Neural cell (in vitro differentiated cells): ENCODE measurements around the gene MAP1LC3A. TPM values are rescaled to one million over a fixed set of nuclear protein-coding genes. Genes with fewer than 3 reads are reported as not detected.

Source experiments
- H2AFZ ChIP-seq: fragments of 200-600, 300-800 bp; sonication (generic), shearing (Covaris generic); 2 replicates; pipeline ENCODE4 v1.6.0; 2014; ENCODE audit warnings: low read depth, mild to moderate bottlenecking, antibody characterized with exemption, low read length, moderate library complexity
- H3F3A ChIP-seq: fragments of 200-600 bp; shearing (Covaris generic); 2 replicates; pipeline ENCODE4 v1.6.1; 2016; ENCODE audit warnings: mild to moderate bottlenecking, moderate library complexity, mixed read lengths, antibody characterized with exemption, low read length; ENCODE audit not compliant: insufficient read depth, poor library complexity, severe bottlenecking
- H3K27ac ChIP-seq: fragments of 200-600, 300-800 bp; sonication (generic), shearing (Covaris generic); 2 replicates; pipeline ENCODE4 v1.5.1; 2014; ENCODE audit warnings: mild to moderate bottlenecking, low read length, moderate library complexity
- H3K27me3 ChIP-seq: fragments of 300-800, 200-600 bp; sonication (generic), shearing (Covaris generic); 2 replicates; pipeline ENCODE4 v1.6.0; 2014; ENCODE audit warnings: mild to moderate bottlenecking, low read depth, low read length, moderate library complexity; ENCODE audit not compliant: insufficient read depth
- H3K36me3 ChIP-seq: fragments of 300-800, 200-600 bp; sonication (generic), shearing (Covaris generic); 2 replicates; pipeline ENCODE4 v1.5.1; 2014; ENCODE audit warnings: mild to moderate bottlenecking, antibody characterized with exemption, low read length, moderate library complexity; ENCODE audit not compliant: insufficient read depth
- H3K4me2 ChIP-seq: fragments of 300-800, 200-600 bp; sonication (generic), shearing (Covaris generic); 2 replicates; pipeline ENCODE4 v1.6.0; 2014; ENCODE audit warnings: mild to moderate bottlenecking, low read length
- H3K4me3 ChIP-seq: fragments of 300-800, 200-600 bp; sonication (generic), shearing (Covaris generic); 2 replicates; pipeline ENCODE4 v1.5.1; 2014; ENCODE audit warnings: mild to moderate bottlenecking, low read length, moderate library complexity
- H3K79me2 ChIP-seq: fragments of 200-600 bp; shearing (Covaris generic); replicated peaks from 2 replicates; pipeline ENCODE4 v1.6.0; 2014; ENCODE audit warnings: mild to moderate bottlenecking, low read length, moderate library complexity; ENCODE audit not compliant: insufficient read depth
- H3K9ac ChIP-seq: fragments of 300-800, 200-600 bp; sonication (generic), shearing (Covaris generic); 2 replicates; pipeline ENCODE4 v1.6.1; 2016; ENCODE audit warnings: mild to moderate bottlenecking, low read length, mixed read lengths
- H3K9me2 ChIP-seq: fragments of 200-600 bp; shearing (Covaris generic); 2 replicates; pipeline ENCODE4 v1.6.1; 2016; ENCODE audit warnings: mild to moderate bottlenecking, low read length, mixed read lengths; ENCODE audit not compliant: insufficient read depth
- H3K9me3 ChIP-seq: fragments of 200-600, 300-800 bp; sonication (generic), shearing (Covaris generic); 2 replicates; pipeline ENCODE4 v1.6.1; 2016; ENCODE audit warnings: mild to moderate bottlenecking, mixed run types, low read length, moderate library complexity, mixed read lengths
- H4K20me1 ChIP-seq: fragments of 200-600 bp; shearing (Covaris generic); 2 replicates; pipeline ENCODE4 v1.6.1; 2016; ENCODE audit warnings: mild to moderate bottlenecking, mixed run types; ENCODE audit not compliant: insufficient read depth
- EP300 ChIP-seq: fragments of 450-650 bp; conservative IDR thresholded peaks from 2 replicates; pipeline ENCODE4 v1.6.1; 2014; ENCODE audit warnings: antibody characterized with exemption, mild to moderate bottlenecking, moderate library complexity; ENCODE audit not compliant: poor library complexity, severe bottlenecking
- EZH2 ChIP-seq: fragments of 200-600, 300-800 bp; shearing (Covaris generic), sonication (generic); IDR thresholded peaks from 2 replicates; pipeline ENCODE4 v1.6.1; 2014; ENCODE audit warnings: antibody characterized with exemption, low read length, borderline replicate concordance, mild to moderate bottlenecking; ENCODE audit not compliant: insufficient read depth, poor library complexity, severe bottlenecking
- MXI1 ChIP-seq: fragments of 450-650 bp; conservative IDR thresholded peaks from 2 replicates; pipeline ENCODE4 v1.6.1; 2014; ENCODE audit warnings: antibody characterized with exemption, mild to moderate bottlenecking; ENCODE audit not compliant: poor library complexity, severe bottlenecking
- POLR2AphosphoS5 ChIP-seq: IDR thresholded peaks from 2 replicates; pipeline ENCODE4 v1.6.1; 2012
- RAD21 ChIP-seq: fragments of 450-650 bp; conservative IDR thresholded peaks from 2 replicates; pipeline ENCODE4 v1.6.1; 2014; ENCODE audit warnings: antibody characterized with exemption, mild to moderate bottlenecking, moderate library complexity
- SMC3 ChIP-seq: fragments of 450-650 bp; conservative IDR thresholded peaks from 2 replicates; pipeline ENCODE4 v1.6.1; 2014; ENCODE audit warnings: antibody characterized with exemption, mild to moderate bottlenecking, moderate library complexity; ENCODE audit not compliant: poor library complexity
- TAF1 ChIP-seq: IDR thresholded peaks from 2 replicates; pipeline ENCODE4 v1.6.1; 2012; ENCODE audit warnings: low read depth
- polyA plus RNA-seq: library from polyadenylated mRNA; depleted of rRNA; stranded (reverse); fragments of >200 nt; gene quantifications from 2 replicates; pipeline ENCODE4 v1.2.3, GENCODE V29; 2014
- TF ChIP-seq, protein P1 (sequence below): fragments of 450-650 bp; IDR thresholded peaks from 2 replicates; pipeline ENCODE4 v1.5.1; 2014; ENCODE audit warnings: antibody characterized with exemption, mild to moderate bottlenecking, moderate library complexity; ENCODE audit not compliant: poor library complexity, severe bottlenecking
- TF ChIP-seq, protein P2 (sequence below): IDR thresholded peaks from 2 replicates; pipeline ENCODE4 v1.6.1; 2012; ENCODE audit warnings: borderline replicate concordance

MAP1LC3A gene
- polyA plus RNA-seq, 1 donor from 2014 or later: 56.2 TPM

DNA sequence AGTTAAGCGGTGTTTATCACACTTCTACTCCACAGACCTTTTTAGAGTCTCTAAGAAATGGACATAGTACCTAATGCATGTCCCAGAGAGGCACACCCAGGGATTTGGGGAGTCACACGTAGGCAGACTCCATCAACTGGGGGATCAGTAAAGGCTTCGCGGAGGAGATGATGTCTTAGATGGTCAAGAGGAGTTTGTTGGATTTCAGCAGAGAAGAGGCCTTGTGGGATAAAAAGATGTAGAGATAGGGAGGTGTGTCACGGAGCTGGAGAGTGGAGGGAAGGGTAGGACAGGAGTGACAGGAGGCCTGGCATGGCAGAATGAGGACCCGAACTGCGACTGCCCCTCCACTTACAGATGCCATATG is 33.2 kb upstream of the MAP1LC3A start:
- TF ChIP-seq, protein P1, sequence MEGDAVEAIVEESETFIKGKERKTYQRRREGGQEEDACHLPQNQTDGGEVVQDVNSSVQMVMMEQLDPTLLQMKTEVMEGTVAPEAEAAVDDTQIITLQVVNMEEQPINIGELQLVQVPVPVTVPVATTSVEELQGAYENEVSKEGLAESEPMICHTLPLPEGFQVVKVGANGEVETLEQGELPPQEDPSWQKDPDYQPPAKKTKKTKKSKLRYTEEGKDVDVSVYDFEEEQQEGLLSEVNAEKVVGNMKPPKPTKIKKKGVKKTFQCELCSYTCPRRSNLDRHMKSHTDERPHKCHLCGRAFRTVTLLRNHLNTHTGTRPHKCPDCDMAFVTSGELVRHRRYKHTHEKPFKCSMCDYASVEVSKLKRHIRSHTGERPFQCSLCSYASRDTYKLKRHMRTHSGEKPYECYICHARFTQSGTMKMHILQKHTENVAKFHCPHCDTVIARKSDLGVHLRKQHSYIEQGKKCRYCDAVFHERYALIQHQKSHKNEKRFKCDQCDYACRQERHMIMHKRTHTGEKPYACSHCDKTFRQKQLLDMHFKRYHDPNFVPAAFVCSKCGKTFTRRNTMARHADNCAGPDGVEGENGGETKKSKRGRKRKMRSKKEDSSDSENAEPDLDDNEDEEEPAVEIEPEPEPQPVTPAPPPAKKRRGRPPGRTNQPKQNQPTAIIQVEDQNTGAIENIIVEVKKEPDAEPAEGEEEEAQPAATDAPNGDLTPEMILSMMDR: no peak
- TF ChIP-seq, protein P2, sequence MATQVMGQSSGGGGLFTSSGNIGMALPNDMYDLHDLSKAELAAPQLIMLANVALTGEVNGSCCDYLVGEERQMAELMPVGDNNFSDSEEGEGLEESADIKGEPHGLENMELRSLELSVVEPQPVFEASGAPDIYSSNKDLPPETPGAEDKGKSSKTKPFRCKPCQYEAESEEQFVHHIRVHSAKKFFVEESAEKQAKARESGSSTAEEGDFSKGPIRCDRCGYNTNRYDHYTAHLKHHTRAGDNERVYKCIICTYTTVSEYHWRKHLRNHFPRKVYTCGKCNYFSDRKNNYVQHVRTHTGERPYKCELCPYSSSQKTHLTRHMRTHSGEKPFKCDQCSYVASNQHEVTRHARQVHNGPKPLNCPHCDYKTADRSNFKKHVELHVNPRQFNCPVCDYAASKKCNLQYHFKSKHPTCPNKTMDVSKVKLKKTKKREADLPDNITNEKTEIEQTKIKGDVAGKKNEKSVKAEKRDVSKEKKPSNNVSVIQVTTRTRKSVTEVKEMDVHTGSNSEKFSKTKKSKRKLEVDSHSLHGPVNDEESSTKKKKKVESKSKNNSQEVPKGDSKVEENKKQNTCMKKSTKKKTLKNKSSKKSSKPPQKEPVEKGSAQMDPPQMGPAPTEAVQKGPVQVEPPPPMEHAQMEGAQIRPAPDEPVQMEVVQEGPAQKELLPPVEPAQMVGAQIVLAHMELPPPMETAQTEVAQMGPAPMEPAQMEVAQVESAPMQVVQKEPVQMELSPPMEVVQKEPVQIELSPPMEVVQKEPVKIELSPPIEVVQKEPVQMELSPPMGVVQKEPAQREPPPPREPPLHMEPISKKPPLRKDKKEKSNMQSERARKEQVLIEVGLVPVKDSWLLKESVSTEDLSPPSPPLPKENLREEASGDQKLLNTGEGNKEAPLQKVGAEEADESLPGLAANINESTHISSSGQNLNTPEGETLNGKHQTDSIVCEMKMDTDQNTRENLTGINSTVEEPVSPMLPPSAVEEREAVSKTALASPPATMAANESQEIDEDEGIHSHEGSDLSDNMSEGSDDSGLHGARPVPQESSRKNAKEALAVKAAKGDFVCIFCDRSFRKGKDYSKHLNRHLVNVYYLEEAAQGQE: no peak
- TF ChIP-seq SMC3 (no peak), POLR2AphosphoS5 (no peak), RAD21 (no peak), EZH2 (no peak), MXI1 (no peak)
- Histone ChIP-seq H3K27ac (no peak overlapping the region), H3K79me2 (peaks cover 27% of the 10 kb centered on the region)

DNA sequence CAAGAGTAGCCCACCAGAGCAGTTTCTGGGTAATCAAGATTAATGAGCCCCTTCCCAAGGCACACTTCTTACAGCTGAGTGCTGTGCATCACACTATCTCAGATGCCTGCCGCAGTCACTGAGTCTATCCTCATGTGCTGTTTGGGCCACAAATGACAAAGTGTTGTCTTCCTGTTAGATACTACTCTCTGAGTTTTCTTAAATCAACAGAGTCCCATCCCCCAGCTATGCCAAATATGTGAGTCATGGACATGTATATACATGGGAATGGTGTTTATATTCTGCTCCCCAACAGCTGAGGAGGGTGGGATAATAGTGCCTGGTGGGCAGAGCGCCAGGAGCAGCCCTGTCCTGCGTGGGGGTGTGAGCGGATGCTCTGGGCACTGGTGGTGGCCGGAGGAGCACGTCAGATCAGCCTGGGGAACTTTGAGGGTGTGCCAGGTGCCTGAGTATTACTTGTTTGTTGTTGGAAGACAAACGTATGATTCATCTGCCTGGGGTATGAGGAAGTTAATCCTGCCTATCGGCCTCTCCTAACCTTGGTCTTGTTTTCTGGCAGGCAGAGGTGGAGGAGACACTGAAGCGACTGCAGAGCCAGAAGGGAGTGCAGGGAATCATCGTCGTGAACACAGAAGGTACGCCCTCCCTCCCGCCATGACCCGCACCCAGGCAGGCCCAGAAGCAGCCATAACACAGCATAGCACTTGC is 32.7 kb upstream of the MAP1LC3A start:
- Histone ChIP-seq H3F3A (no peaks in the 10 kb centered on the region), H3K9ac (no peak overlapping the region), H3K27me3 (no peaks in the 10 kb centered on the region), H3K36me3 (no peaks in the 10 kb centered on the region), H3K9me2 (no peaks in the 10 kb centered on the region), H3K27ac (no peak overlapping the region), H4K20me1 (no peaks in the 10 kb centered on the region), H2AFZ (no peak overlapping the region), H3K79me2 (peaks cover 24% of the 10 kb centered on the region), H3K4me3 (no peak overlapping the region), H3K4me2 (no peak overlapping the region), H3K9me3 (no peaks in the 10 kb centered on the region)
- no peak for TF ChIP-seq MXI1

More for the DNA sequence above, 33.2 kb upstream of the MAP1LC3A start:
- Histone ChIP-seq H3K36me3 (no peaks in the 10 kb centered on the region), H2AFZ (no peak overlapping the region), H3K27me3 (no peaks in the 10 kb centered on the region), H3K9me2 (no peaks in the 10 kb centered on the region), H3F3A (no peaks in the 10 kb centered on the region), H3K9ac (no peak overlapping the region), H3K9me3 (no peaks in the 10 kb centered on the region), H4K20me1 (no peaks in the 10 kb centered on the region), H3K4me2 (no peak overlapping the region), H3K4me3 (no peak overlapping the region)

DNA sequence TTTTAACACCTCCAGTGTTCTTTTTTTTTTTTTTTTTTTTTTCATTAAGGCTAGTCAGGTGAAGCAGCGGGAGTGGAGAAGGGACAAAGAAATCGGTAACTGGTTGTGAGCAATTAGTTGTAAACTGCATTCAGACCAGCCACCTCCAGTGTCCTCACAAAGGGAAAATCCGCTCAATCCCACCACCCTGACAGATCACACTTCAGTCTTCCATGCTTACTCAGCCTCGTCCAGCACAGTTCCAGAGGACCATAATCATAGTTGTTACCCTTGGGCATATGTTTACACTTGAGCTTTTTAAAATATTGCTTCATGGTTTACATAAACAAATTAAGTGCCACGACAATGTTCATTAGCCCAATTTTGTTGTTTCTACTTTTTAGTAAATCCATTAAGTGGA is 32.1 kb upstream of the MAP1LC3A start:
- Histone ChIP-seq H3K9me3 (no peaks in the 10 kb centered on the region), H3K79me2 (peaks cover 19% of the 10 kb centered on the region), H2AFZ (no peak overlapping the region), H3K9ac (no peak overlapping the region), H4K20me1 (no peaks in the 10 kb centered on the region), H3K27ac (no peak overlapping the region), H3K36me3 (no peaks in the 10 kb centered on the region), H3K27me3 (no peaks in the 10 kb centered on the region), H3K9me2 (no peaks in the 10 kb centered on the region), H3F3A (no peaks in the 10 kb centered on the region), H3K4me2 (no peak overlapping the region), H3K4me3 (no peak overlapping the region)
- TF ChIP-seq TAF1: no peak
- TF ChIP-seq MXI1: no peak
- TF ChIP-seq EP300: no peak
- TF ChIP-seq SMC3: no peak
- TF ChIP-seq, protein P1: no peak
- TF ChIP-seq, protein P2: no peak
- no peak for TF ChIP-seq EZH2
- no peak for TF ChIP-seq RAD21
- TF ChIP-seq POLR2AphosphoS5: no peak
